ENCODE measurements around the gene ST7. TPM values are rescaled to one million over a fixed set of nuclear protein-coding genes. Genes with fewer than 3 reads are reported as not detected.

The ST7 gene
- polyA plus RNA-seq, 1 donor from 2014 or later: 76.8 TPM

- Histone ChIP-seq H3F3A (ENCODE audit: insufficient read depth, low read length, poor library complexity, severe bottlenecking) (no peaks in the 10 kb centered on the region), H3K27ac (ENCODE audit: low read length) (no peak overlapping the region), H3K9me3 (ENCODE audit: low read length) (no peaks in the 10 kb centered on the region), H2AFZ (ENCODE audit: low read depth, low read length) (no peak overlapping the region), H3K9ac (ENCODE audit: low read length) (no peak overlapping the region), H3K27me3 (ENCODE audit: insufficient read depth, low read depth, low read length) (no peaks in the 10 kb centered on the region), H3K79me2 (replicated peaks; ENCODE audit: insufficient read depth, low read length) (peaks cover 72% of the 10 kb centered on the region), H4K20me1 (ENCODE audit: insufficient read depth) (peaks cover 22% of the 10 kb centered on the region), H3K4me2 (ENCODE audit: low read length) (no peak overlapping the region), H3K9me2 (ENCODE audit: insufficient read depth, low read length) (no peaks in the 10 kb centered on the region), H3K4me3 (ENCODE audit: low read length) (no peak overlapping the region), H3K36me3 (ENCODE audit: insufficient read depth, low read length) (peaks cover 14% of the 10 kb centered on the region)
- TF ChIP-seq TAF1 (IDR thresholded peaks at IDR 0.05; ENCODE audit: low read depth) (no peak), EZH2 (IDR thresholded peaks at IDR 0.05; ENCODE audit: borderline replicate concordance, insufficient read depth, low read length, poor library complexity, severe bottlenecking) (no peak), RAD21 (conservative IDR thresholded peaks at IDR 0.05) (no peak), EP300 (conservative IDR thresholded peaks at IDR 0.05; ENCODE audit: poor library complexity, severe bottlenecking) (no peak), POLR2AphosphoS5 (IDR thresholded peaks at IDR 0.05) (no peak), REST (IDR thresholded peaks at IDR 0.05; ENCODE audit: borderline replicate concordance) (no peak), CTCF (IDR thresholded peaks at IDR 0.05; ENCODE audit: poor library complexity, severe bottlenecking) (no peak), SMC3 (conservative IDR thresholded peaks at IDR 0.05; ENCODE audit: poor library complexity) (no peak), MXI1 (conservative IDR thresholded peaks at IDR 0.05; ENCODE audit: poor library complexity, severe bottlenecking) (no peak)
These were observed 94.2 kb downstream of the ST7 start for GRCh38 chr7:117047496-117047895.

- Histone ChIP-seq H3K9ac (ENCODE audit: low read length) (no peak overlapping the region), H3F3A (ENCODE audit: insufficient read depth, low read length, poor library complexity, severe bottlenecking) (no peaks in the 10 kb centered on the region), H3K79me2 (replicated peaks; ENCODE audit: insufficient read depth, low read length) (peaks cover 69% of the 10 kb centered on the region), H3K27ac (ENCODE audit: low read length) (no peak overlapping the region), H3K4me3 (ENCODE audit: low read length) (no peak overlapping the region), H3K27me3 (ENCODE audit: insufficient read depth, low read depth, low read length) (no peaks in the 10 kb centered on the region), H4K20me1 (ENCODE audit: insufficient read depth) (peaks cover 22% of the 10 kb centered on the region), H2AFZ (ENCODE audit: low read depth, low read length) (no peak overlapping the region), H3K4me2 (ENCODE audit: low read length) (no peak overlapping the region), H3K9me2 (ENCODE audit: insufficient read depth, low read length) (no peaks in the 10 kb centered on the region), H3K36me3 (ENCODE audit: insufficient read depth, low read length) (peaks cover 14% of the 10 kb centered on the region), H3K9me3 (ENCODE audit: low read length) (no peaks in the 10 kb centered on the region)
- TF ChIP-seq REST (IDR thresholded peaks at IDR 0.05; ENCODE audit: borderline replicate concordance) (no peak), POLR2AphosphoS5 (IDR thresholded peaks at IDR 0.05) (no peak), EP300 (conservative IDR thresholded peaks at IDR 0.05; ENCODE audit: poor library complexity, severe bottlenecking) (no peak)
These were observed 95.0 kb downstream of the ST7 start for GRCh38 chr7:117048114-117048866.
